Measurements from ENCODE around the gene TBC1D1.

The TBC1D1 gene

GRCh38 chr4:37910091-37910486 is 19.2 kb downstream of the TBC1D1 start:
- no peak for TF ChIP-seq REST (IDR thresholded peaks at IDR 0.05; ENCODE audit: insufficient read depth in 1 of 2, low read depth in 2 of 2, low read length in 2 of 2)
- TF ChIP-seq TAF1 (IDR thresholded peaks at IDR 0.05; ENCODE audit: borderline replicate concordance, insufficient read depth, low read length) = no peak
- TF ChIP-seq POLR2AphosphoS5 (IDR thresholded peaks at IDR 0.05; ENCODE audit: low read depth, low read length) = no peak
- TF ChIP-seq SIN3A (IDR thresholded peaks at IDR 0.05; ENCODE audit: borderline replicate concordance, insufficient read depth, low read length) = no peak
- no peak for TF ChIP-seq FOXP2 (optimal IDR thresholded peaks at IDR 0.05; ENCODE audit: borderline replicate concordance, extremely low read depth, extremely low read length, insufficient read depth)

- TF ChIP-seq POLR2AphosphoS5 (IDR thresholded peaks at IDR 0.05; ENCODE audit: low read depth, low read length) = no peak
- no peak for TF ChIP-seq TAF1 (IDR thresholded peaks at IDR 0.05; ENCODE audit: borderline replicate concordance, insufficient read depth, low read length)
- TF ChIP-seq SIN3A (IDR thresholded peaks at IDR 0.05; ENCODE audit: borderline replicate concordance, insufficient read depth, low read length) = no peak
- TF ChIP-seq REST (IDR thresholded peaks at IDR 0.05; ENCODE audit: insufficient read depth in 1 of 2, low read depth in 2 of 2, low read length in 2 of 2) = no peak
- no peak for TF ChIP-seq FOXP2 (optimal IDR thresholded peaks at IDR 0.05; ENCODE audit: borderline replicate concordance, extremely low read depth, extremely low read length, insufficient read depth)
Observed at GRCh38 chr4:37914539-37914938, 23.7 kb downstream of the TBC1D1 start.

- TF ChIP-seq TAF1 (IDR thresholded peaks at IDR 0.05; ENCODE audit: borderline replicate concordance, insufficient read depth, low read length) (no peak), REST (IDR thresholded peaks at IDR 0.05; ENCODE audit: insufficient read depth in 1 of 2, low read depth in 2 of 2, low read length in 2 of 2) (no peak)
Observed at GRCh38 chr4:37917388-37917787, 26.5 kb downstream of the TBC1D1 start.

GRCh38 chr4:37918653-37919052 is 27.8 kb downstream of the TBC1D1 start:
- TF ChIP-seq REST (IDR thresholded peaks at IDR 0.05; ENCODE audit: insufficient read depth in 1 of 2, low read depth in 2 of 2, low read length in 2 of 2) = no peak

- TF ChIP-seq FOXP2 (optimal IDR thresholded peaks at IDR 0.05; ENCODE audit: borderline replicate concordance, extremely low read depth, extremely low read length, insufficient read depth) (no peak), POLR2AphosphoS5 (IDR thresholded peaks at IDR 0.05; ENCODE audit: low read depth, low read length) (no peak), TAF1 (IDR thresholded peaks at IDR 0.05; ENCODE audit: borderline replicate concordance, insufficient read depth, low read length) (no peak), REST (IDR thresholded peaks at IDR 0.05; ENCODE audit: insufficient read depth in 1 of 2, low read depth in 2 of 2, low read length in 2 of 2) (no peak), SIN3A (IDR thresholded peaks at IDR 0.05; ENCODE audit: borderline replicate concordance, insufficient read depth, low read length) (no peak)
Observed at GRCh38 chr4:37922328-37922727, 31.4 kb downstream of the TBC1D1 start.
